Neutrophil (primary cell): ENCODE results near the gene SYP.

Experiments used
- H3K27ac ChIP-seq: fragments of 200-600 bp; sonication (generic); 2 replicates; pipeline ENCODE4 v1.5.1; 2016; ENCODE audit warnings: mild to moderate bottlenecking, moderate library complexity
- H3K27me3 ChIP-seq: fragments of 200-600 bp; sonication (generic); 2 replicates; pipeline ENCODE4 v1.6.0; 2016; ENCODE audit warnings: mild to moderate bottlenecking
- H3K36me3 ChIP-seq: fragments of 200-600 bp; sonication (generic); 2 replicates; pipeline ENCODE4 v1.5.1; 2017
- H3K4me1 ChIP-seq, 2 experiments: fragments of 200-600 bp in 1 of 2; sonication (generic) in 1 of 2; 1 replicate in 1 of 2; 2 replicates in 1 of 2; pipeline versions ENCODE4 v1.5.1 to v1.6.1; 2013 to 2016; ENCODE audit warnings: low read depth in 1 of 2, low read length in 1 of 2, mild to moderate bottlenecking in 1 of 2, moderate library complexity in 1 of 2; ENCODE audit not compliant: control insufficient read depth in 1 of 2, insufficient read depth in 1 of 2
- H3K4me3 ChIP-seq, 2 experiments: fragments of 200-600 bp in 1 of 2; sonication (generic) in 1 of 2; 1 replicate in 1 of 2; 2 replicates in 1 of 2; pipeline ENCODE4 v1.5.1; 2013 to 2016; ENCODE audit warnings: low read depth in 1 of 2, low read length in 1 of 2, mild to moderate bottlenecking in 1 of 2, moderate library complexity in 1 of 2
- H3K9me3 ChIP-seq: fragments of 200-600 bp; sonication (generic); 2 replicates; pipeline ENCODE4 v1.5.1; 2016
- CTCF ChIP-seq: fragments of 200-600 bp; sonication (generic); IDR thresholded peaks from 2 replicates; pipeline ENCODE4 v1.5.1; 2016; ENCODE audit warnings: antibody characterized with exemption

SYP gene

GRCh38 chrX:49214996-49215526 lies 15.1 kb upstream of the SYP start:
- Histone ChIP-seq H3K9me3 (no peaks in the 10 kb centered on the region), H3K27ac (no peak overlapping the region), H3K4me1 (peaks cover 0 to 2% of the 10 kb centered on the region in 2 experiments), H3K27me3 (no peaks in the 10 kb centered on the region), H3K36me3 (no peaks in the 10 kb centered on the region), H3K4me3 (no peak overlapping the region)
- no peak for TF ChIP-seq CTCF

- Histone ChIP-seq H3K36me3 (no peaks in the 10 kb centered on the region), H3K27ac (no peak overlapping the region), H3K9me3 (no peaks in the 10 kb centered on the region), H3K4me1 (peaks cover 0 to under 1% of the 10 kb centered on the region in 2 experiments), H3K27me3 (no peaks in the 10 kb centered on the region), H3K4me3 (no peak overlapping the region)
- TF ChIP-seq CTCF: no peak
Measured at GRCh38 chrX:49214416-49214815, 14.4 kb upstream of the SYP start.

- Histone ChIP-seq H3K4me1 (no peaks in the 10 kb centered on the region), H3K4me3 (no peak overlapping the region), H3K9me3 (no peaks in the 10 kb centered on the region), H3K27ac (no peak overlapping the region), H3K27me3 (no peaks in the 10 kb centered on the region), H3K36me3 (no peaks in the 10 kb centered on the region)
- no peak for TF ChIP-seq CTCF
Measured at GRCh38 chrX:49212861-49213260, 12.9 kb upstream of the SYP start.

- Histone ChIP-seq H3K4me3 (no peak overlapping the region), H3K9me3 (no peaks in the 10 kb centered on the region), H3K27ac (no peak overlapping the region), H3K27me3 (no peaks in the 10 kb centered on the region), H3K4me1 (no peaks in the 10 kb centered on the region), H3K36me3 (no peaks in the 10 kb centered on the region)
- no peak for TF ChIP-seq CTCF
Measured at GRCh38 chrX:49212209-49212608, 12.2 kb upstream of the SYP start.

GRCh38 chrX:49211074-49211473 lies 11.1 kb upstream of the SYP start:
- no peaks in the 10 kb centered on the region for H3K9me3 ChIP-seq
- no peak overlapping the region for H3K27ac ChIP-seq
- H3K27me3 ChIP-seq: no peaks in the 10 kb centered on the region
- no peak overlapping the region for H3K4me3 ChIP-seq
- TF ChIP-seq CTCF: no peak
- H3K4me1 ChIP-seq: no peaks in the 10 kb centered on the region
- no peaks in the 10 kb centered on the region for H3K36me3 ChIP-seq

GRCh38 chrX:49210406-49210805 lies 10.4 kb upstream of the SYP start:
- Histone ChIP-seq H3K9me3 (no peaks in the 10 kb centered on the region), H3K4me1 (no peaks in the 10 kb centered on the region), H3K27ac (no peak overlapping the region), H3K27me3 (no peaks in the 10 kb centered on the region), H3K4me3 (no peak overlapping the region), H3K36me3 (no peaks in the 10 kb centered on the region)
- TF ChIP-seq CTCF: no peak
